ENCODE data around the gene SLC6A5.
"Not testable (repeated sequence)": the region's sequence is repeated elsewhere in the genome, so short reads cannot be mapped to it uniquely, and the experiment has no call there.

The SLC6A5 gene

DNA sequence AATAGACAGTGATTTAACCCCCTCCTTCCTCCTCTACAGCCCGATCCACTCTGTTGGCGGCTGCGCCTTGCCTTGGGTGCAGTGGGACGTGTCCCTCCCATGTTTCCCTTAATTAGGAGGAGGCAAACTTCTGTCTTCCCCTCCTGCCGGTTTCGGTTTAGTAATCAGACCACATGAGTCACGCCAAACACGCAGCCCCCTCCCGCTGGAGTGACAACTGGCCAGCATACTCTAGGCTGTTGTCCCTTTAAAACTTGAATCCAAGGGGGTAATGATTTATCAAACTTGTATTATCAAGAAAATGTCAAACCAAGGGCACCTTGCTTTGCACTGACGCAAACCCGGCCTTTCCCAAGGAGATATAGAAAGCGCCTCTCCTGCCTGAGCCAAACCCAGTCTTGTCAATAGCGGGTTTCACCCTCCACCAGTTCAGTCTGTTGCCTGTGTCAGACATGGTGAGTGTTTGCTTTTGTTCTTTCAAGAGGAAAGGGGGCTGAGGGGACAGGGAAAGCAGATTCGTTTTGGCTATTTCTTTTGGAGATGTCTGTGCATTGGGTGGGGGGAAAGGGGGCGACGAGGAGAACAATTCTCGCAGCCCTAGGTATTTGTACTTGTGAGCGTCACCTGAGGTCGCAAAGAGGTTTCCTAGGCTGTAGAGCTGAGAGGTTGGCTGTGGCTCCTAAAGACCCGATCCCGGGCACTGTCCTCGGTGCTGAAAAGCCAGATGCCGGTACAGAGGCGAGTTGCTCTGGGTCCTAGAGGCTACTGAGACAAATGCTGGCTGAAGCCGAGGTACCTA lies at the start of gene SLC6A5:
Gene SLC6A5, plus strand, starts transcription at position 388 of the 799 bp plus-strand sequence. Its CDS starts 65 bp downstream, at position 453.
- no peak for DNase-seq (ENCODE audit: low read depth)

DNA sequence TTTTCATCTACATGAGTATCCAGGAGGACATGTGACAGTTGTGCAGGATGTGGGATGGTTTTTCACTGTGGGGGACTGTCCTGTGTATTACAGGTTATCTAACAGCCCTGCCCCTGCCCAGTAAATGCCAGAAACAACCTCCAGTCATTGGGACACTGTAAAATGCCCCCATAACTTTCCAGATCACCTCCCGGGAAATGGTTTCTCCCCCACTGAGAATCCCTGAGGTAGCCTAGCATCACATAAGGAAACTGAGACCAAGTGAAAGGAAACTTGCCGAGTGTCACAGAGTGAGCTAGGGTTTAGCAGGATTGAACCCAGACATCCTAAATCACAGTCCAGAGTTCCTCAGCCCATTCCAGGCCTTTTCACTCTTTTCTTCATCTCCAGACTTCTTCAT lies 48.3 kb upstream of the SLC6A5 start:
- no peak for DNase-seq (ENCODE audit: low read depth)

DNA sequence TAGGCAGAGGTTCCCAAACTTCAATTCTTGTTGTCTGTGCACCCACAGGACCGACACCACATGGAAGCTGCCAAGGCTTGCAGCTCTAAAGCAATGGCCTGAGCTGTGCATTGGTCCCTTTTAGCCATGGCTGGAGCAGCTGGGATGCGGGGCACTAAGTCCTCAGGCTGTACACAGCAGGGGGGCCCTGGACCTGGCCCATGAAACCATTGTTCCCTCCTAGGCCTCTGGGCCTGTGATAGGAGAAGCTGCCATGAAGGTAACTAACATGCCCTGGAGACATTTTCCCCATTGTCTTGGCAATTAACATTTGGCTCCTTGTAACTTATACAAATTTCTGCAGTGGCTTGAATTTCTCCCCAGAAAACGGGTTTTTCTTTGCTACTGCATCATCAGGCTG lies 43.6 kb upstream of the SLC6A5 start:
- DNase-seq (ENCODE audit: low read depth): no peak

DNA sequence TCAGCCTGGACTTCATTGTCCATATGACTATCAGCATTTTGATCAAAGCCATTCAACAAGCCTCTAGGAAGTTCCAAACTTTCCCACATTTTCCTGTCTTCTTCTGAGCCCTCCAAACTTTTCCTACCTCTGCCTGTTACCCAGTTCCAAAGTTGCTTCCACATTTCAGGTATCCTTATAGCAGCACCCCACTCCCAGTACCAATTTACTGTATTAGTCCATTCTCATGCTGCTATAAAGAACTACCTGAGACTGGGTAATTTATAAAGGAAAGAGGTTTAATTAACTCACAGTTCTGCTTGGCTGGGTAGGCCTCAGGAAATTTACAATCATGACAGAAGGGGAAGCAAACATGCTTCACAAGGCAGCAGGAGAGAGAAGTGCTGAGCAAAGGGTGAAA lies 43.0 kb upstream of the SLC6A5 start:
- not testable (repeated sequence) for DNase-seq (ENCODE audit: low read depth)

DNA sequence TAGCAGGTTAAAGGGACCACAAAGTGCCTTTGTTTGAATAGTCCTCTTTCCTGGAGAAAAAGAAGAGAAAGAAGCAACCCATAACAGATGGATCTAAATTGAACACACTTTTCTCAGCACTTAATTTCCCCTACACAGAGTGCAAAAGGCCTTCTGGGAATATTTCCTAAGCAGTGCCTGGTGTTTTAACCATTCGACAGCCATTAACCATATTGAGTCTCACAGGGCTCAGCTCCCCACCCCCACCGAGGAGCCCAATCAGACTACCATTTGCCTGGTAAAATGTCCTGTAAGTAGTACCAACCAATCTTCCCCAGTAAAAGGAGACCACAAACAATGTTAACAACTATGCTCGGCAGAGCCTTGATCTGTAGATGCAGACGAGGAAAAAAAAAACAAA lies 40.7 kb upstream of the SLC6A5 start:
- DNase-seq (ENCODE audit: low read depth): no peak

DNA sequence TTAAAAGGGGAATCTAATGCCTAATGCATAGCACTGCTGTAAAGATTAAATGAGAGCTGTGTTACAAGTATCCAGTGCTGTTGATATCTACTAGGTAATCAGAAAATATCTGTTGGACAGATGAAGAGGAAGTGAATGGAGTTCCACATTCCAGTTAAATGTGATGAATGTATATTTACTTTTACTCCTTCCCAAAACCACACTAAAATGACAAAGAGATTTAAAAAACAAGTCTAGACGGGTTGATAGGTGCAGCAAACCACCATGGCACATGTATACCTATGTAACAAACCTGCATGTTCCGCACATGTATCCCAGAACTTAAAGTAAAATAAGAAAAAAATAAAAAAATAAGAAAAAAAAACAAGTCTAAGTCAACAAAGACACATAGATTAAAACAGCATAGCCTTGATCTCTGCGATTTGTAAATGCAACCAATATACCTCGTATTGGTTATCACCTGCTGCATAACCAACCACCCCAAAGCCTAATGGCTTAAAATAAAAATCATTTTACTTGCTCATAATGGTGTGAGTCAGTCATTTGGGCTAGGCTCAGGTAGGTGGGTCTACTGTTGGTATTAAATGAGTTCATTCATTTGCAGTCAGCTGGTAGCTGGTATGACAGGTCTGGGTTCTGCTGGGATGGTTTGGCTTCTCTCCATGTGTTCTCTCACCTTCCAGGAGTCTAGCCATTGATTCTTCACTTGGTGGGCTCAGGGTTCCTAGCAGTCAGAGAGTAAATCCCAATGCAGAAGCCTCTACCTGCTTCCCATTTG lies 39.7 kb upstream of the SLC6A5 start:
- DNase-seq (ENCODE audit: low read depth): no peak

DNA sequence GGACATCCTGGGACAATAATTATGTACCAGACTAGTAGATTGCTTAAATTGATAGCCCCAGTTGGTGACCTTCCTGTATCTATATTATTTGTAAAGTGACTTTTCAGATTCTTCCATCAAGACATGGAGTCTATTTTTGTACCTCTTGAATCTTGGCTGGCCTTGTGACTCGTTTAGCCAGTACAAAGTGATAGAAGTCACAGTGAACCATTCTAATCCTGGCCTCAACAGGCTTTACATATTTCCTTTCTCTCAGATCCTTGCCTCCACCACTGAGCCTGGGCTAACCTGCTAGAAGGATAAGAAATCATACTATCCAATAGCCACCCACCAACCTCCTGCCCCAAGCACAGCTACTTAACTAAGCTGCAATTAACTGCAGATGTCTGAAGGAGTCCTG lies 37.5 kb upstream of the SLC6A5 start:
- no peak for DNase-seq (ENCODE audit: low read depth)

DNA sequence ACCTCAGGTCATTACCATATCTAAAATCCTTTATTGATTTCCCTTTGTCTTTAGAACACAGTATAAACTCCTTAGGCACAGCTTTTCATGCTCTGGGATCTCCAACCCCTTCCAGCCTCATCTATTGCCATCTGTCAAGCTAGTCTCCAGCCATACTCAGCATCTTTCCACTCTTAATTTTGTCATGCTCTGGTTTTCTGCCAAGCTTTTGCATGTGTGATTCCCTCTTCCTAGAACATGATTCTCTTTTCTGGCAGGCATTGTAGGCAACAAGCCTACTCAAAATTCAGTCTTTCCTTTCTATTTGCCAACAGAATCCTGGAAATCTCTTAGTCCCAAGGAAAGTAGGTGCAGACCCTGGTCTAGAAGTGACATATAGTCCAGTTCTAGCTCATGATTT lies 35.5 kb upstream of the SLC6A5 start:
- no peak for DNase-seq (ENCODE audit: low read depth)

DNA sequence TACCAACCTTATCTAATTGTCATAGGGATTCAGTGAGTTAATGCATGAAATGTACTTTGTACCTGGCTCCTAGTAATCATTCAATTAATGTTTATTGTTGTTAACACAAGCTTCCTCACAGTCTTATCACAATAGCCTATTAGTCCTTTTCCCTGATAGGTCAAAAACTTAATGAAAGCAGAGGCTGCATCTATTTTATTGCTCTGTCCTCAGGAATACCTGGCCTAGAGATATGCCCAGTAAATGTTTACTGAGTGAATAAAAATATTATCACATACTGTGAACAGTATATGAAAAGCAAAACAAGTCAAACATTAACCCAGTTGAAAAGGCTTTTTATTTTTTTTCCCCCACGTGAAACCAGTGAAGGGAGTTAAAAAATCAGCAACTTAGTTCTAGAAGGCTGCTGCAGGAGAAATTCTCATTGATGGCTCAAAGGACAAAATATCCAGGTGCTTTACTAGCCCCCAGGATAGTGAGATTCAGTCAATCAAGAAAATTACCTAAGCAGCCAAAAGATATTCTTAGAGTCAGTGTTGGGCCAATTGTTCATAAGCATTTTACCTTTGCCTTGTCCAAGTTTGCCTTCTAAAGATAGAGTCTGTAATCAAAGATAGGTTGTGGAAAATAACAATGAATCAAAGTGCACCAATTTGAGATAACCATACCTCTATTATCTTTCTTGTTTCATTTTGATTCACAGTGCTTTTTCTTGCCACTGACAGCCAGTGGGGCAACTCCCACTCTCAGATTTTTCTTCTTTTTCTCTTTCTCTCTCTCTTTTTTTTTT lies 34.4 kb upstream of the SLC6A5 start:
- DNase-seq (ENCODE audit: low read depth): no peak

DNA sequence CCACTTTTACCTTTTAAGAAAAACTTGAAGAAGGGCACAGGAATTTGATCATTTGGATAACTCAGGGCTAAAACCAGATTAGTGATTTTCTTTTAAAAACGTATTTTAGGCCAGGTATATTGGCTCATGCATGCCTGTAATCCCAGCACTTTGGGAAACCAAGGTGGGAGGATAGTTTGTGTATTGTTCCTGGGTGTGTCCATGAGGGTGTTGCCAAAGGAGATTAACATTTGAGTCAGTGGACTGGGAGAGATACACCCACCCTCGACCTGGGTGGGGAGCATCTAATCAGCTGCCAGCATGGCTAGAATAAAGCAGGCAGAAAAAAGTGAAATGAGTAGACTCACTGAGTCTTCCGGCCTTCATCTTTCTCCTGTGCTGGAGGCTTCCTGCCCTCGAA lies 33.3 kb upstream of the SLC6A5 start:
- not testable (repeated sequence) for DNase-seq (ENCODE audit: low read depth)

DNA sequence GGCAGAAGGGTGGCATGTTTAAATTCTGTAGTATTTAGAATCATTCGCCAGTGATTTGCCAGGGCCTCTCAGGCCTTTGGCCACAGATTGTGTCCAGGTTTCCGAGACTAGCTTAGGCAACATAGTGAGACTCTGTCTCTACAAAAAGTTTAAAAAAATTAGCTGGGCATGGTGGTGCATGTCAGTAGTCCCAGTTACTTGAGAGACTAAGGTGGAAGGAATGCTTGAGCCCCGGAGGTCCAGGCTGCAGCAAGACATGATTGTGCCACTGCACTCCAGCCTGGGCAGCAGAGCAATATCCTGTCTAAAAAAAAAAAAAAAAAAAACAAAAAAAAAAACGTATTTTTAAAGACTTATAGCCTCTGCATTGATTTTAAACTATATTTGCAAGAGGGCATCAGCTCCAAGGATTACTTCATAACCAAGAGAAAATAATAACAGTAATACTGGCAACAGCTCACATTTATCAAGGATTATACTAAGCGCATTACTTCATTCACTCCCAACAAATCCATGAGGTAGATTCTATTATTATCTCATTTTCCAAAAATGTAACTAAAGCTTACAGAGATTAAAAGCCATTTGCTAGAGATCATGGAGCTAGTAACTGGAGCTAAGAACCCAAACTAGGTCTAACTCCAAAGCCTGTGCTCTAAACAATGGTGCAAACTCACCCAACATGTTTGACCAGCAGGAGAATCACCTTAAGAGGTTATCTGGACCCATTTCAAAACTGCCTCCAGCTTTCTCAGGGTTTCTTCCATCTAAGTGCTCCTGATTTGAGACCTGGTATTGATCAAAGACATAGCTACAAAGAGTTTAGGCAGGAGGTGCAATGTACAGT lies 32.6 kb upstream of the SLC6A5 start:
- DNase-seq (ENCODE audit: low read depth): no peak

DNA sequence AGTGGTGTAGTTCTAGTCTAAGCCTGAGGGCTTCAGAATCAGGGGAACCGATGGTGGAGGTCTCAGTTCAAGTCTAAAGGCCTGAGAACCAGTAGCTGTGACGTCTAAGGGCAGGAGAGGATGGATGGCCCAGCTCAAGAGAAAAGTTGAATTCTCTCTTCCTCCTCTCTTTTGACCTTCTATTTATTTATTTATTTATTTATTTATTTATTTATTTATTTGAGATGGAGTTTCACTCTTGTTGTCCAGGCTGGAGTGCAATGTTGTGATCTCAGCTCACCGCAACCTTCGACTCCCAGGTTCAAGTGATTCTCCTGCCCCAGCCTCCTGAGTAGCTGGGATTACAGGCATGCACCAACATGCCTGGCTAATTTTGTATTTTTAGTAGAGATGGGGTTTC lies 19.7 kb upstream of the SLC6A5 start:
- not testable (repeated sequence) for DNase-seq (ENCODE audit: low read depth)

DNA sequence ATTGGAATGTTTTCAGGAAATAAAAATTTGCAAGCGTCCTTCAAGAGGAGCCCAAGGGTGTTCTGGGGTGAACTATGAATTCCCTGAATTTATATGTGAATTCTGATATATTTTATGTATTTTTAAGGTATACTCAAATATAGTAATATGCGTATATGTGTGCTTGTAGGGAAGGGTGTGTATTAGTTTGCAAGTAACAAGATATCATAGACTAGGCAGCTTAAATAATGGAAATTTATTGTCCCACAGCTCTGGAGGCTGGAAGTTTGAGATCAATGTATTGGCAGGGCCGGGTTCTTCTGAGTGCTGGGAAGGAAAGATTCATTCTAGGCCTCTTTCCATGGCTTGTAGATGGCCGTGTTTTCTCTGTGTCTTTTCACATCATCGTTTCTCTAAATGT lies 16.2 kb upstream of the SLC6A5 start:
- no peak for DNase-seq (ENCODE audit: low read depth)

DNA sequence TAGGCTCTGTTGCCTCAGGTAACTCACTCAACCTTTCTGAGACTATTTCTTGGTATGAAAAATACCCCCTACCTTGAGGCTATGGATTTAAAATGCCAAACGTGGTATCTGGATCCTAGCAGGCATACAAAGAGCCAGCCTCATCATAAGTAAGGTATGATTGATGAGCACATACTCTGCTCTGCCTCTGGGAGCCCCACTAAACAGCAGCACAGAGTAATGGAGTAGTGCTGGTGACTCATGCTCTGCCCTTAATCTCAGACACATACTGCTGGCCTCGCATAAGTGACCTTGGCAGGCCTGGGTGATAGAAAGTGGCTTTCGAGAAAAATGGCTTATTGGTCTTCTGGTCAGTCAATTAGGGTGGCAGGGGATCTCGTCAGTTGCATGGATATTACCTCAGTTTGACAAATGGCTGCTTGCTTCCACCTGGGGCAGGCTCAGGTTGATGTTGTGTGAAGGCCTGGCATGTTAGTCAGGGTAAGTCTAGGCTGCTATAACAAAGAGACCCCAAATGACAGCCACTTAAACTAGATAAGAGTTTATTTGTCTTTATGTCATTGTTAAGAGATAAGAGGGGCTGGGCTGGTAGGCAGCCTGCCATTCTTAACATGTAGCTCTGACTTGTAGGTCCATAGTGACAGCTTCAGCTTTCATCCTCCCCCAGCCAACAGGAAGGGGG lies 15.2 kb upstream of the SLC6A5 start:
- no peak for DNase-seq (ENCODE audit: low read depth)

DNA sequence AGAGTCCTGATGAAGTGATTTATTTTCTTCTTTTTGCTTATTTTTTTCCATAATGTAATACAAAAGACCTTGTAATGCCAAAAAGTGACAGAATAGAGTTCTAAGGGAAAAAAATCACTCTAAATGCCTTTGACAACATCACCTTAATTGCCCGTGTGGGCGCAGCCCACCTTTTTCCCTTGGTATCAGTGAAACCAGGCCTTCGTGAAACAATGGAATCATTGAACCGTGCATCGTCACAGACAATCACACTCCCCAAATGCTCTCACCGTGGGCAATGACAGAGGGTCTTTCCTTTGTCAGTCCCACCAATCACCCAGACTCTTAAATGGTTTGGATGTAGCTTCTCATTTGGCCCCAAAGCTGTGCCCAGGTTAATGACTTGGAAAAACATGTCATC lies 9.6 kb upstream of the SLC6A5 start:
- DNase-seq (ENCODE audit: low read depth): no peak

DNA sequence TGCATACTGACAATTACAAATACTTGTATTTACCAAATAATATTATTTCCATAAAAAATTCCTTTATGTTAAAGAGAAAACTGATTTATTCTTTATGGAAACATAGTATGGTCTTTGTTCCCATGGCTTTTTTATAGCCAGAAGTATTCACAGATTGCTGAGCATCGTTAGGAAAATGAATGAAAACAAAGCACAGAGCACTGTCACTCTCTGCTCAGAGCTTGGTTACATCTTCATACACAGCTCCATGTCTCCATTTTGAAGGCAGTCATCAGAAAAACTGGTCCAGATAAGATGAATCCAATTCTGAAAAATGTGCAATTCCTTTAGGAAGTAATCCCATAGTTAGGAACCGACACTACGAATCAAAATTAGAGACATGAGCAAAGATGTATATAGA lies 9.0 kb upstream of the SLC6A5 start:
- no peak for DNase-seq (ENCODE audit: low read depth)

DNA sequence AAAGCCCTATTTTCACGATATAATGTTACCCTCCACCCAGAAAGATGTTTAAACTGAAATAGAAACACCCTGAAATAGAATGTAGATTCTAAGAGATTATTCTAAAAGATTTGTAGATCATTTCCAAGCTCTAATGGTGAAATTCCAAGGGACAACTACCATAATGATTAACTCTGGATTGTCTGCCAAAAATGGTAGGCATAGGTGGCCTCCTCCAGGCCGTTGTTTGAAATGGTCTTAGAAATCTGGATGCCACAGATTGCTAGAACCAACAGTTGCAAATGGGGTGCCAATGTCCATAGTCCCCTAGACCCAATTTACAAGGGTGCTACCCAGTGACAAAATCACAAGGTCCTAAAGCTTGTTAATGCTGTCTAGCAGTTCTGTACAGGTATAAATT lies 6.7 kb upstream of the SLC6A5 start:
- no peak for DNase-seq (ENCODE audit: low read depth)

DNA sequence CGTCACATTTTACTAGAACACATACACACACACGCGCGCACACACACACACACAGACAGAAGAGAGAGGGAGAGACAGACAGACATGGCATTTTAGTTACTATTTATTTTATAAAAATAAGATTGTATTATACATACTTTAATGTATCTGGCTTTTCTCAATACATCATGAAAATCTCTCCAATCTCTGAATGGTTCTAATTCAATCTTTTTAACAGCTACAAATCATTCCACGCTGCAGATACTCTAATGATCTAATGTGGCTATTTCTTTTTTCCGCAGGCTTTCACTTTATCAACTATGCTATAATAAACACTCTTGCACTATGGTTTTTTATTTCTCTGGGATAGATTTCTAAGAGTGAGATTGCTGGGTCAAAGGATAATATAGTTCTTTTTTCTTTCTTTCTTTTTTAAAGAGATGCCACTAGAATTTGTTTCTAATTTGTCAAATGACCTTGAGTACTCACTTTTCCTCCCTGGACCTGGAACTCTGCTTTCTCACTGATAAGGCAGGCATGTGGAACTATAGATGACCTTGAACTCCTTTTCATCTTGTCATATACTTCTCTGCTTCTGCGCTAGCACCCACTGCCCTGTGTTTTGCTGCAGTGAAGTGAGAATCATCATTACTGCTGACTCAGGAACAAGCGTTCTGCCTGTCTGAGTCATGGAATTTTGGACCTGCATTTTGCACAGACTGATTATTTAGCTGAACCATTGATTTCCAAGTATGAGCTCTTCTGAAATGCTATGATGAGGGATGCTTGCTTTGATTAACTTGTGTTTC lies 4.9 kb upstream of the SLC6A5 start:
- no peak for DNase-seq (ENCODE audit: low read depth)

DNA sequence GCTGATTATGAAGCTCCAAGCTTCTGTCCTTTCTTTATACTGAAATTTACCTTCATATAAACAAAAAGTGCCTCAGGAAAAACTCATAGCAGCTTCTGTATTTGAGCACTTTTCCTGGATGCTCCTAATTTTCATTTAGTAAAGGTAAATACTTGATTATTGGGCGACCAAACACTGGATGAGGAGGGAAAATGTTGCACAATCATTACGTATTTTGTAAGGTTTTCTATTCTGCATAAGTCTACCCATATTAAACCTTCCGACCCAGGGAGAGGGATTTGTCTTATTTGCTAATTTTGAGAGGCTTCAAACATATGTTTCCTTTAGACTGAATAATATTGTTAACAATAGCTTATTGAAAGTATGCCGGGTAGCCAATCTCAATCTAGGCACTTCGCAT lies 4.3 kb upstream of the SLC6A5 start:
- no peak for DNase-seq (ENCODE audit: low read depth)

All from stimulated activated CD8-positive, alpha-beta memory T cell treated with anti-CD3 and anti-CD28 coated beads, Interleukin-15, amount 100 ng/mL, for 24 hours (primary cell).